GM19467 (cell line): ENCODE results near the gene KCNT1.

Source experiments
- ATAC-seq: cut with Tn5 transposase; IDR thresholded peaks from one replicate; pipeline ENCODE4 v1.9.1; 2021; ENCODE audit warnings: mild to moderate bottlenecking, moderate library complexity; ENCODE audit not compliant: unreplicated experiment

KCNT1 gene

GRCh38 chr9:135762921-135763320, 60.9 kb downstream of the KCNT1 start:
- ATAC-seq = no peak

- ATAC-seq = no peak
Measured at GRCh38 chr9:135763716-135764446, 61.9 kb downstream of the KCNT1 start.

DNA sequence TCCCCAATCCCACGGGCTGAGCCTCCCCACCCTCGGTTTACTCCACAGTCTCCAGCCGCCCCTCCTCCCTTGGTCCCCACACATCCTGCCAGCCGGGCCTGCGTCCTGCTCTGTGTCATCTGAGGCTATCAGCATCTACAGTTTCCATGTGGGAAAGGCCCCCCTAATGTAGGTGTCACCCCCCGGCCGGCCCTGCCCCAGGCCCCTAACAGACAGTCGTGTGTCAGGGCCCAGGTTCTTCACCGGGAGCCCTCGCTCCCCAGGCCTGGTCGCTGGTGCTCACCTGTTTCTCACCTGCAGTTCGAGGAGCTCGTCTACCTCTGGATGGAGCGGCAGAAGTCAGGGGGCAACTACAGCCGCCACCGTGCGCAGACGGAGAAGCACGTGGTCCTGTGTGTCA, 62.7 kb downstream of the KCNT1 start:
- no peak for ATAC-seq

DNA sequence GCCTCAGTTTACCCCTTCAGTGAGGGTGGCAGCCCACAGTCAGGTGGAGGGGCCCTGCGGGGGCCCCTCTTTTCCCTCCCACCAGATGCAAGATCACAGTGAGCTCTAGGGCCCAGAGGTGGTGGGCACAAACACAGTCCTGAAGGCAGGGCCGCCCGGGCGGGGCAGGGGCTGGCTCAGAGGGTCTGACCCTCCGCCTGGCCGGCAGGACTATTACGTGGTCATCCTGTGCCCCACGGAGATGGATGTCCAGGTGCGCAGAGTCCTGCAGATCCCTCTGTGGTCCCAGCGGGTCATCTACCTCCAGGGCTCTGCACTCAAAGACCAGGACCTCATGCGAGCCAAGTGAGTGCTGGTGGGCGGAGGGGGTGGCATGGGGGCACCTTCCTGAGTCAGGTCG, 63.4 kb downstream of the KCNT1 start:
- no peak for ATAC-seq

DNA sequence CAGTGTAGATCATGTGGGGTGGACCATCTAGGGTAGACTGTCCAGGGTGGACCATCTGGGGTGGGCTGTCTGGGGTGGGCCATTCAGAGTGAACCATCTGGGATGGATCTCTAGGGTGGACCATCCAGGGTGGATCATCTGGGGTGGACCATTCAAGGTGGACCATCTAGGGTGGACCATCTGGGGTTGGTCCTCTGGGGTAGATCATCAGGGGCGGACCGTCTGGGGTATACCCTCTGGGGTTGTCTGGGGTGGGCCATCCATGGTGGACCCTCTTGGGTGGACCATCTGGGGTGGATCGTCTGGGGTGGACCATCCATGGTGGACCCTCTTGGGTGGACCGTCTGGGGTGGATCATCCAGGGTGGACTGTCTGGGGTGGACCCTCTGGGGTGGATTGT, 64.3 kb downstream of the KCNT1 start:
- ATAC-seq = no peak

DNA sequence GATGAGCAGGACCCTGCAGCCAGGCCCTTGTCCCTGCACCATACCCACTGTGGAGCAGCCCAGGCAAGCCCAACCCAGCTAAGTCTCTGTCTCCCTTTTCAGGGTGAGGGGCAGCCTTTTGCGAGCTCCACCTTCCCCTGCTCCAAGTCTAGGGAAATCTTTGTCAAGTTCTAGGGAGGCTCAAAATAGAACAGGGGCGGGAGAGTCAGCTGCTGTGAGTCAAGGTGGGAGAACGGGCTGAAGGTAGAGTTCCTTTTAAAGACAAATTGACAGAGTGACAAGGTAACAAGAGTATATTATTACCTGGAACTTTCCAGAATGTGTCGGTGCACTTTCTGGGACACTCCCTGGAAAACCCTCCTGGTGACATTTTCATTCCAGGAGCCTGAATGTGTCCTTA, 64.7 kb downstream of the KCNT1 start:
- ATAC-seq = no peak

GRCh38 chr9:135768516-135769218, 66.7 kb downstream of the KCNT1 start:
- no peak for ATAC-seq

GRCh38 chr9:135769489-135770202, 67.7 kb downstream of the KCNT1 start:
- no peak for ATAC-seq

GRCh38 chr9:135770203-135770535, 68.2 kb downstream of the KCNT1 start:
- ATAC-seq = no peak

GRCh38 chr9:135770771-135771170, 68.8 kb downstream of the KCNT1 start:
- ATAC-seq = no peak

GRCh38 chr9:135771401-135772051, 69.5 kb downstream of the KCNT1 start:
- ATAC-seq = no peak

- ATAC-seq = no peak
Measured at GRCh38 chr9:135772056-135772646, 70.2 kb downstream of the KCNT1 start.

GRCh38 chr9:135772702-135773493, 70.9 kb downstream of the KCNT1 start:
- no peak for ATAC-seq

- no peak for ATAC-seq
Measured at GRCh38 chr9:135773530-135774238, 71.7 kb downstream of the KCNT1 start.

- no peak for ATAC-seq
Measured at GRCh38 chr9:135774239-135774747, 72.3 kb downstream of the KCNT1 start.

GRCh38 chr9:135774794-135775525, 73.0 kb downstream of the KCNT1 start:
- ATAC-seq = no peak

DNA sequence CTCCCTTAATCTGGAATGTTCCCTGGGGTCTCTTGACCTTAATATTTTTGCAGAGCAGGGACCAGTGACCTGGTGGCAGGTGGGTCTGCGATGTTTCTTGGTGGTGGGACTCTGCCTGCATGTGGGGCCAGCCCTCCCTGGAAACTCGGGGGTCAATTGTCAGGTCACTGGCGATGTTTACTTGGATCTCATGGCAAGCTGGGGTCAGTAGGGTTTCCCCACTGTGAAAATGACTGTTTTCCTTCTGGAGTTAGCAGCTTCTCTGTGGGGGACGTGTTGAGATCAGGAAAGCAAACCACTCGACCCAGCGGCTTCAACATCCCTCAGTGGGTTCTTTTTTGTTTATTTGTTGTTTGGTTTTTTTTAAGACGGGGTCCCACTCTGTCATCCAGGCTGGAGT, 73.9 kb downstream of the KCNT1 start:
- ATAC-seq = no peak

DNA sequence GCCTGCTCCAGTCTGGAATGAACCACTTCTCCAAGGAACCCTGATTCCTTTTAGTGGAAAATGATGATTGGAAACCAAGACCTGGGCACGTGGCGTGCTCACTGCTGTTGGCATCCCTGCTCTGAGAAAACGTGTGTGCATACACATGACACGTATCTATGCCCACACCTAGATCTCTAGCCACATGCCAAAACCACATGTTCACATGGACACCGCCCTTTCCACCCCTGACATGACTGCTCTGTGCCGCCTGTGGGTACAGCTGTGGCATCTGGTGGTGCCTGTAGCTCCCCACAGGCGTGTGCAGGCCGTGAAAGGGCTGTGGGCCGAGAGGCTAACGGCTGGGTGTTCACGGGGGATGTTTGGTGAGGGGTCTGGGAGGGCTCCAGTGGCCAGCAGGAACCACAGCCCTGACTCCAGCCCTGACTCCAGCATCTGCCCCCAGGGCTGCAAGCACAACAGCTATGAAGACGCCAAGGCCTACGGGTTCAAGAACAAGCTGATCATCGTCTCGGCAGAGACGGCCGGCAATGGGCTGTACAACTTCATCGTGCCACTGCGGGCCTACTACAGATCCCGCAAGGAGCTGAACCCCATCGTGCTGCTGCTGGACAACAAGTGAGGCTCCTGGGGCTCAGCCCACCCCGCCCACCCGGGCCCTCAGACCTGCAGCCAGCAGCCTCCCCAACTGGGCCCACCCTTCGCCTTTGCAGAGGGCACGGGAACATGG, 75.1 kb downstream of the KCNT1 start:
- ATAC-seq = no peak
